Tibial nerve (tissue), 3 donors: ENCODE data around the gene KAZN.

Experiments
- POLR2A ChIP-seq, 2 donors: fragments of 450-650 bp; IDR thresholded peaks; one replicate each; pipeline ENCODE4 v1.6.1; 2017; ENCODE audit warnings: antibody characterized with exemption in 2 of 2, mild to moderate bottlenecking in 2 of 2, moderate library complexity in 2 of 2
- TF ChIP-seq, protein P1 (sequence below), 5 experiments: fragments of 200-600 bp in 3 of 5; fragments of 450-650 bp in 2 of 5; sonication (generic) in 3 of 5; IDR thresholded peaks; one replicate each; pipeline ENCODE4 v1.5.1; 2016 to 2019; ENCODE audit warnings: antibody characterized with exemption in 5 of 5, mild to moderate bottlenecking in 3 of 5, moderate library complexity in 2 of 5

- TF ChIP-seq, protein P1, sequence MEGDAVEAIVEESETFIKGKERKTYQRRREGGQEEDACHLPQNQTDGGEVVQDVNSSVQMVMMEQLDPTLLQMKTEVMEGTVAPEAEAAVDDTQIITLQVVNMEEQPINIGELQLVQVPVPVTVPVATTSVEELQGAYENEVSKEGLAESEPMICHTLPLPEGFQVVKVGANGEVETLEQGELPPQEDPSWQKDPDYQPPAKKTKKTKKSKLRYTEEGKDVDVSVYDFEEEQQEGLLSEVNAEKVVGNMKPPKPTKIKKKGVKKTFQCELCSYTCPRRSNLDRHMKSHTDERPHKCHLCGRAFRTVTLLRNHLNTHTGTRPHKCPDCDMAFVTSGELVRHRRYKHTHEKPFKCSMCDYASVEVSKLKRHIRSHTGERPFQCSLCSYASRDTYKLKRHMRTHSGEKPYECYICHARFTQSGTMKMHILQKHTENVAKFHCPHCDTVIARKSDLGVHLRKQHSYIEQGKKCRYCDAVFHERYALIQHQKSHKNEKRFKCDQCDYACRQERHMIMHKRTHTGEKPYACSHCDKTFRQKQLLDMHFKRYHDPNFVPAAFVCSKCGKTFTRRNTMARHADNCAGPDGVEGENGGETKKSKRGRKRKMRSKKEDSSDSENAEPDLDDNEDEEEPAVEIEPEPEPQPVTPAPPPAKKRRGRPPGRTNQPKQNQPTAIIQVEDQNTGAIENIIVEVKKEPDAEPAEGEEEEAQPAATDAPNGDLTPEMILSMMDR (IDR thresholded peaks at IDR 0.05), result no peak
- TF ChIP-seq POLR2A (IDR thresholded peaks at IDR 0.05), result no peak
Measured at GRCh38 chr1:14594045-14594444, 4.4 kb upstream of the KAZN start.
